Tibial nerve (tissue), 4 donors: ENCODE measurements around the gene DYRK1A. TPM values are rescaled to one million over a fixed set of nuclear protein-coding genes. Genes with fewer than 3 reads are reported as not detected.
"Not testable (repeated sequence)": the region's sequence is repeated elsewhere in the genome, so short reads cannot be mapped to it uniquely, and the experiment has no call there.

Experiments used
- DNase-seq, 2 donors: peaks; one replicate each; pipeline ENCODE4 v3.0.0-alpha.2; 2019; ENCODE audit warnings: low spot score in 2 of 2
- H3K27ac ChIP-seq, 4 donors: fragments of 200-600 bp; sonication (generic) in 3 of 4; one replicate each; pipeline ENCODE4 v1.5.1; 2017 to 2019; ENCODE audit warnings: mild to moderate bottlenecking in 1 of 4
- H3K27me3 ChIP-seq, 2 donors: fragments of 200-600 bp; sonication (generic) in 1 of 2; one replicate each; pipeline versions ENCODE4 v1.5.1 to v1.6.0; 2017 to 2019
- H3K36me3 ChIP-seq, 3 donors: fragments of 200-600 bp; sonication (generic); one replicate each; pipeline ENCODE4 v1.5.1; 2018 to 2019
- H3K4me1 ChIP-seq, 4 donors: fragments of 200-600 bp; sonication (generic) in 3 of 4; one replicate each; pipeline ENCODE4 v1.5.1; 2017 to 2019
- H3K4me3 ChIP-seq, 4 donors: fragments of 200-600 bp; sonication (generic) in 3 of 4; one replicate each; pipeline ENCODE4 v1.5.1; 2017 to 2019; ENCODE audit warnings: mild to moderate bottlenecking in 1 of 4, moderate library complexity in 1 of 4
- H3K9me3 ChIP-seq, 4 donors: fragments of 200-600 bp; sonication (generic) in 3 of 4; one replicate each; pipeline ENCODE4 v1.5.1; 2017 to 2019
- CTCF ChIP-seq, 5 experiments: fragments of 200-600 bp in 3 of 5; fragments of 450-650 bp in 2 of 5; sonication (generic) in 3 of 5; IDR thresholded peaks; one replicate each; pipeline ENCODE4 v1.5.1; 2016 to 2019; ENCODE audit warnings: antibody characterized with exemption in 5 of 5, mild to moderate bottlenecking in 3 of 5, moderate library complexity in 2 of 5
- EP300 ChIP-seq, 2 donors: sonication (generic); formaldehyde crosslinking; IDR thresholded peaks; one replicate each; pipeline ENCODE4 v1.6.1; 2017; ENCODE audit warnings: antibody characterized with exemption in 2 of 2, mild to moderate bottlenecking in 1 of 2
- POLR2A ChIP-seq, 2 donors: fragments of 450-650 bp; IDR thresholded peaks; one replicate each; pipeline ENCODE4 v1.6.1; 2017; ENCODE audit warnings: antibody characterized with exemption in 2 of 2, mild to moderate bottlenecking in 2 of 2, moderate library complexity in 2 of 2
- WGBS, 2 donors: methylation state at CpG; one replicate each; pipeline ENCODE4 v1.1.5; 2018; 5-methylcytosine and 5-hydroxymethylcytosine counted together
- total RNA-seq, 4 donors: library from RNA; depleted of rRNA; stranded (reverse); fragments of >200 nt; gene quantifications; one replicate each; pipeline ENCODE4 v1.1.0, GENCODE V29; 2016

Gene DYRK1A
- total RNA-seq: 10 to 100 TPM; 65.8 to 81.6 (median 68.2) TPM

DNA sequence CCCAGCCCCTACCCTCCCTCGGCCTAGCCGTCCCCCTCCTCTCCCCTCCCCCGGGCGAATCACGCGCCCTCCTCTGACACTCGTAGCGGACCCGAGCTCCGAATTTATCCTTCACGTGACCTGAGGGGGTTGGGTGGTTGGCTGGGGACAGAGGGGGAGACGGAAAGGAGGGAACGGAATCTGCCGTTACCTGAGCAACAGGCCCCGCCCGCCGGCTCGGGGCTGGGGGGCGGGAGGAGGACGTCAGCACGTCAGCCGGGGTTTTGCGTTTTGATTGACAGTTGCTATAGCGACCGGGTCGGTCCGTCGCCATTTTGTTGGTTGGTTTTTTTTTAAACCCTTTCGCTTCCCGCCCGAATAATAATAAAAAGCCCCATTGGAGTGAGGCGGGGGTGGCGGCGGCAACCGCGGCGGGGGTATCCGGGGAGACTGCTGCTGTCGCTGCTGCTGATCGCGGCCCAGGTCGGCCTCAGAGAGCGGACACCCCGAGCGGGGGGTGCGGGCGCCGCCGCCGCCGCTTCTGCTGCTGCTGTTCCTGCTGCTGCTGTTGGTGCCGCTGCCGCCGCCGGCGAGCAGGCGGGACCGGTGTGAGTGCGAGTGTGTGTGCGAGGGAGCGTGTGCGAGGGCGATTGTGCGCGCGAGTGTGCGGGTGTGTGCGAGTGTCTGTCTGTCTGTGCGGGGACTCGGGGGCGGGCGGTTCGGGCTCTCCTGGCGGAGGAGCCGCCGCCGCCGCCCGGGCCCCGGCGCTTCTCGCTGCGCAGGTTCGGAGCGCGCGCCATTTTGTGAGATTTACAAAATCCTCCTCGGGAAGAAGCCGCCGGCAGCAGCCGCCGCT lies at the start of gene DYRK1A:
DYRK1A (plus strand) TSS at position 292 of the 835 bp plus-strand sequence. CDS start 53,602 bp downstream, outside the sequence.
- peak; percentile 91 to 95 for TF ChIP-seq EP300 (IDR thresholded peaks at IDR 0.05)
- peak; percentile 30 to 72 for TF ChIP-seq POLR2A (IDR thresholded peaks at IDR 0.05)
- peak in 2 of 5 experiments; percentile 20 to 32 for TF ChIP-seq CTCF (IDR thresholded peaks at IDR 0.05)
- Histone ChIP-seq H3K27ac (peak within 1 kb of the TSS; percentile 99 to 100 (median 100)), H3K4me1 (peaks cover 0 to 46% (median 22%) of the 10 kb centered on the region in 4 donors), H3K27me3 (no peaks in the 10 kb centered on the region), H3K4me3 (peak within 1 kb of the TSS; percentile 79 to 97 (median 92)), H3K9me3 (no peaks in the 10 kb centered on the region), H3K36me3 (no peaks in the 10 kb centered on the region)
- peak; percentile 96 to 99 for DNase-seq
- 0 to 1% methylated on average over 52 to 85 of the region's 92 CpGs for WGBS, 2 donors

- no peak for TF ChIP-seq CTCF (IDR thresholded peaks at IDR 0.05)
- no peak for TF ChIP-seq POLR2A (IDR thresholded peaks at IDR 0.05)
- TF ChIP-seq EP300 (IDR thresholded peaks at IDR 0.05): no peak
- Histone ChIP-seq H3K4me1 (no peaks in the 10 kb centered on the region), H3K4me3 (no peak overlapping the region), H3K36me3 (no peaks in the 10 kb centered on the region), H3K9me3 (peaks cover 0 to 41% (median 9%) of the 10 kb centered on the region in 4 donors), H3K27me3 (no peaks in the 10 kb centered on the region), H3K27ac (no peak overlapping the region)
- 62 to 68% methylated on average over 2 of the region's 2 CpGs for WGBS, 2 donors
- DNase-seq: no peak
These were observed 47.0 kb upstream of the DYRK1A start for GRCh38 chr21:37319551-37319950.

DNA sequence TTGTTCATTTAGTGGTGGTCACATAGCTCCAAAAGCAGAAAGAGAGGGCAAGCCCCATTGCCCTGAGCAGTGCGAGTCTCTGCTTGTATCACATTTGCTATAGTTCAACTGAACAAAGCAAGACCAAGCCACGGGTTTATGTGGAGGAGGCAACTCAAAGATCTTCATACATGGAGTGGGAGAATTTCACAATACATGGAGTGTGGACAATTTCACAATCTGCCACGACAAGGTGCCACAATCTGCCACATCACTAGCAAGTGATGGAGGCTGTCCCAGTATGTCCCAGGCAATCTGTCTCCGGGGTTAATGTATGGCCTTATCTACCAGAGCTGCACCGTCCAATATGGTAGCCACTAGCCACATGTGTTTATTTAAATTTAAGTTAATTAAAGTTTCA lies 44.5 kb upstream of the DYRK1A start:
- Histone ChIP-seq H3K9me3 (peaks cover 0 to 25% (median 2%) of the 10 kb centered on the region in 4 donors), H3K4me3 (no peak overlapping the region), H3K36me3 (no peaks in the 10 kb centered on the region), H3K4me1 (no peaks in the 10 kb centered on the region), H3K27ac (no peak overlapping the region), H3K27me3 (no peaks in the 10 kb centered on the region)
- no peak for DNase-seq
- TF ChIP-seq CTCF (IDR thresholded peaks at IDR 0.05): no peak
- TF ChIP-seq POLR2A (IDR thresholded peaks at IDR 0.05): no peak
- TF ChIP-seq EP300 (IDR thresholded peaks at IDR 0.05): no peak
- WGBS, 2 donors: 70 to 74% methylated on average over 5 of the region's 5 CpGs

- no peak for DNase-seq
These were observed 42.0 kb upstream of the DYRK1A start for GRCh38 chr21:37324558-37324957.

DNA sequence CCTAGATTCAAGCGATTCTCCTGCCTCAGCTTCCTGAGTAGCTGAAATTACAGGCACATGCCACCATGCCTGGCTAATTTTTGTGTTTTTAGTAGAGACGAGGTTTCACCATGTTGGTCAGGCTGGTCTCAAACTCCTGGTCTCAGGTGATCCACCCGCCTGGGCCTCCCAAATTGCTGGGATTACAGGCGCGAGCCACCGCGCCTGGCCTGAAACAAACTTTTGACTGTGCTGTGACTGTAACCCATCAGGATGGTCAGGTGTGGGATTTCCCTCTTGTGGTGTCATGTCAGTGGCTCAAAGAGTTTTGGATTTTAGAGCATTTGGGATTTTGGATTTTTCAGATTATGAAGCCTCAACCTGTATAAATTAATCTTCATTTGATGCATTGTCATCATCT lies 38.4 kb upstream of the DYRK1A start:
- not testable (repeated sequence) for H3K4me1 ChIP-seq, H3K4me3 ChIP-seq, DNase-seq, H3K27ac ChIP-seq, H3K36me3 ChIP-seq, H3K27me3 ChIP-seq, H3K9me3 ChIP-seq
- WGBS, 2 donors: 83% methylated on average over 7 of the region's 7 CpGs

More at GRCh38 chr21:37324558-37324957, 42.0 kb upstream of the DYRK1A start:
- WGBS, 2 donors: 90 to 94% methylated on average over 2 of the region's 2 CpGs
- H3K27me3 ChIP-seq: no peaks in the 10 kb centered on the region
- no peaks in the 10 kb centered on the region for H3K4me1 ChIP-seq
- no peak for TF ChIP-seq POLR2A (IDR thresholded peaks at IDR 0.05)
- TF ChIP-seq EP300 (IDR thresholded peaks at IDR 0.05): no peak
- TF ChIP-seq CTCF (IDR thresholded peaks at IDR 0.05): no peak
- H3K9me3 ChIP-seq: peaks cover 0 to 6% (median 0%) of the 10 kb centered on the region in 4 donors
- no peak overlapping the region for H3K27ac ChIP-seq
- H3K4me3 ChIP-seq: no peak overlapping the region
- H3K36me3 ChIP-seq: no peaks in the 10 kb centered on the region
